Measurements from ENCODE around the gene TNFAIP3. TPM values are rescaled to one million over a fixed set of nuclear protein-coding genes. Genes with fewer than 3 reads are reported as not detected.
"Not testable (repeated sequence)": the region's sequence is repeated elsewhere in the genome, so short reads cannot be mapped to it uniquely, and the experiment has no call there.

The TNFAIP3 gene
- total RNA-seq, 2 experiments from 2014 or later: 214 to 222 TPM

- Mint-ChIP-seq H3K27me3 (no peaks in the 10 kb centered on the region), H3K27ac (no peak overlapping the region), H3K9me3 (peaks cover 32% of the 10 kb centered on the region), H3K4me1 (peaks cover 27% of the 10 kb centered on the region), H3K4me3 (no peak overlapping the region), H3K36me3 (peaks cover 14% of the 10 kb centered on the region)
- no peak for DNase-seq
These were observed 32.6 kb upstream of the TNFAIP3 start for GRCh38 chr6:137834508-137834907.

- Mint-ChIP-seq H3K27ac (no peak overlapping the region), H3K36me3 (peaks cover 15% of the 10 kb centered on the region), H3K4me1 (peaks cover 9% of the 10 kb centered on the region), H3K4me3 (no peak overlapping the region), H3K27me3 (no peaks in the 10 kb centered on the region), H3K9me3 (peaks cover 47% of the 10 kb centered on the region)
- no peak for DNase-seq
These were observed 30.3 kb upstream of the TNFAIP3 start for GRCh38 chr6:137836788-137837187.

- not testable (repeated sequence) for H3K27me3 Mint-ChIP-seq, H3K4me1 Mint-ChIP-seq, H3K4me3 Mint-ChIP-seq, DNase-seq, H3K27ac Mint-ChIP-seq
- peaks cover 51% of the 10 kb centered on the region for H3K9me3 Mint-ChIP-seq
- peaks cover 20% of the 10 kb centered on the region for H3K36me3 Mint-ChIP-seq
These were observed 29.0 kb upstream of the TNFAIP3 start for GRCh38 chr6:137838090-137838489.

- H3K27ac Mint-ChIP-seq, H3K27me3 Mint-ChIP-seq, DNase-seq, H3K4me1 Mint-ChIP-seq, H3K4me3 Mint-ChIP-seq: not testable (repeated sequence)
- peaks cover 49% of the 10 kb centered on the region for H3K9me3 Mint-ChIP-seq
- H3K36me3 Mint-ChIP-seq: peaks cover 20% of the 10 kb centered on the region
These were observed 28.5 kb upstream of the TNFAIP3 start for GRCh38 chr6:137838597-137838996.

- Mint-ChIP-seq H3K27ac (no peak overlapping the region), H3K4me3 (no peak overlapping the region), H3K27me3 (no peaks in the 10 kb centered on the region), H3K9me3 (peaks cover 46% of the 10 kb centered on the region), H3K4me1 (peaks cover 2% of the 10 kb centered on the region), H3K36me3 (peaks cover 20% of the 10 kb centered on the region)
- no peak for DNase-seq
These were observed 28.0 kb upstream of the TNFAIP3 start for GRCh38 chr6:137839076-137839475.

GRCh38 chr6:137840252-137840651 is 26.8 kb upstream of the TNFAIP3 start:
- Mint-ChIP-seq H3K4me3 (no peak overlapping the region), H3K27ac (no peak overlapping the region), H3K4me1 (peaks cover 2% of the 10 kb centered on the region), H3K36me3 (peaks cover 16% of the 10 kb centered on the region), H3K27me3 (no peaks in the 10 kb centered on the region), H3K9me3 (peaks cover 46% of the 10 kb centered on the region)
- DNase-seq: no peak

GRCh38 chr6:137843211-137843610 is 23.8 kb upstream of the TNFAIP3 start:
- peaks cover 39% of the 10 kb centered on the region for H3K9me3 Mint-ChIP-seq
- H3K27ac Mint-ChIP-seq: no peak overlapping the region
- no peak overlapping the region for H3K4me3 Mint-ChIP-seq
- H3K27me3 Mint-ChIP-seq: no peaks in the 10 kb centered on the region
- no peak for DNase-seq
- peaks cover 16% of the 10 kb centered on the region for H3K36me3 Mint-ChIP-seq
- H3K4me1 Mint-ChIP-seq: no peaks in the 10 kb centered on the region

- H3K27ac Mint-ChIP-seq, H3K27me3 Mint-ChIP-seq, H3K4me1 Mint-ChIP-seq, DNase-seq, H3K4me3 Mint-ChIP-seq: not testable (repeated sequence)
- Mint-ChIP-seq H3K36me3 (peaks cover 13% of the 10 kb centered on the region), H3K9me3 (peaks cover 30% of the 10 kb centered on the region)
These were observed 22.7 kb upstream of the TNFAIP3 start for GRCh38 chr6:137844327-137844726.

GRCh38 chr6:137844773-137845172 is 22.3 kb upstream of the TNFAIP3 start:
- H3K36me3 Mint-ChIP-seq: peaks cover 11% of the 10 kb centered on the region
- H3K27ac Mint-ChIP-seq, DNase-seq, H3K4me1 Mint-ChIP-seq, H3K4me3 Mint-ChIP-seq, H3K27me3 Mint-ChIP-seq: not testable (repeated sequence)
- H3K9me3 Mint-ChIP-seq: peaks cover 25% of the 10 kb centered on the region

GRCh38 chr6:137845460-137845859 is 21.6 kb upstream of the TNFAIP3 start:
- DNase-seq: no peak
- Mint-ChIP-seq H3K27me3 (no peaks in the 10 kb centered on the region), H3K36me3 (peaks cover 5% of the 10 kb centered on the region), H3K4me3 (no peak overlapping the region), H3K27ac (no peak overlapping the region), H3K4me1 (peaks cover 6% of the 10 kb centered on the region), H3K9me3 (peaks cover 18% of the 10 kb centered on the region)

GRCh38 chr6:137846274-137846673 is 20.8 kb upstream of the TNFAIP3 start:
- Mint-ChIP-seq H3K9me3 (peaks cover 10% of the 10 kb centered on the region), H3K4me1 (peaks cover 12% of the 10 kb centered on the region), H3K36me3 (peaks cover 5% of the 10 kb centered on the region), H3K27ac (no peak overlapping the region), H3K27me3 (no peaks in the 10 kb centered on the region), H3K4me3 (no peak overlapping the region)
- DNase-seq: no peak

GRCh38 chr6:137846772-137847313 is 20.2 kb upstream of the TNFAIP3 start:
- no peak for DNase-seq
- Mint-ChIP-seq H3K4me3 (no peak overlapping the region), H3K27ac (no peak overlapping the region), H3K4me1 (peaks cover 18% of the 10 kb centered on the region), H3K27me3 (no peaks in the 10 kb centered on the region), H3K36me3 (peaks cover 5% of the 10 kb centered on the region), H3K9me3 (peaks cover 6% of the 10 kb centered on the region)

GRCh38 chr6:137847748-137848147 is 19.3 kb upstream of the TNFAIP3 start:
- Mint-ChIP-seq H3K9me3 (no peaks in the 10 kb centered on the region), H3K36me3 (no peaks in the 10 kb centered on the region), H3K4me3 (no peak overlapping the region), H3K4me1 (peaks cover 25% of the 10 kb centered on the region), H3K27me3 (no peaks in the 10 kb centered on the region), H3K27ac (no peak overlapping the region)
- DNase-seq: no peak

GRCh38 chr6:137848672-137849071 is 18.4 kb upstream of the TNFAIP3 start:
- no peak for DNase-seq
- no peak overlapping the region for H3K4me3 Mint-ChIP-seq
- H3K27me3 Mint-ChIP-seq: no peaks in the 10 kb centered on the region
- no peaks in the 10 kb centered on the region for H3K36me3 Mint-ChIP-seq
- no peaks in the 10 kb centered on the region for H3K9me3 Mint-ChIP-seq
- H3K4me1 Mint-ChIP-seq: peaks cover 28% of the 10 kb centered on the region
- no peak overlapping the region for H3K27ac Mint-ChIP-seq

- peaks cover 30% of the 10 kb centered on the region for H3K4me1 Mint-ChIP-seq
- no peaks in the 10 kb centered on the region for H3K9me3 Mint-ChIP-seq
- no peaks in the 10 kb centered on the region for H3K36me3 Mint-ChIP-seq
- no peak for DNase-seq
- H3K27ac Mint-ChIP-seq: no peak overlapping the region
- no peaks in the 10 kb centered on the region for H3K27me3 Mint-ChIP-seq
- no peak overlapping the region for H3K4me3 Mint-ChIP-seq
These were observed 17.7 kb upstream of the TNFAIP3 start for GRCh38 chr6:137849181-137849980.
